MM.1S (cell line): ENCODE data around the gene GOLGA6A.

Experiments
- DNase-seq: peaks from one replicate; pipeline ENCODE4 v3.0.0-alpha.2; 2015
- H2AFZ ChIP-seq: fragments of 300-600 bp; sonication (generic); 2 replicates; pipeline ENCODE4 v1.6.0; 2016; ENCODE audit warnings: antibody characterized with exemption, low read length
- H3F3A ChIP-seq: fragments of 300-600 bp; sonication (generic); 2 replicates; pipeline ENCODE4 v1.6.1; 2016; ENCODE audit warnings: mild to moderate bottlenecking, antibody characterized with exemption, low read length, moderate library complexity, mixed read lengths; ENCODE audit not compliant: insufficient read depth
- H3K27ac ChIP-seq: fragments of 300-600 bp; sonication (generic); 2 replicates; pipeline ENCODE4 v1.5.1; 2016; ENCODE audit warnings: mild to moderate bottlenecking, low read length
- H3K27me3 ChIP-seq: fragments of 300-600 bp; sonication (generic); replicated peaks from 2 replicates; pipeline ENCODE4 v1.6.0; 2016; ENCODE audit warnings: low read length; ENCODE audit not compliant: insufficient read depth
- H3K36me3 ChIP-seq: fragments of 300-600 bp; sonication (generic); replicated peaks from 2 replicates; pipeline ENCODE4 v1.6.1; 2016; ENCODE audit warnings: mild to moderate bottlenecking, low read length, mixed read lengths; ENCODE audit not compliant: insufficient read depth
- H3K4me1 ChIP-seq: fragments of 300-600 bp; sonication (generic); 2 replicates; pipeline ENCODE4 v1.6.1; 2016; ENCODE audit warnings: low read length, mixed read lengths
- H3K4me2 ChIP-seq: fragments of 300-600 bp; sonication (generic); 2 replicates; pipeline ENCODE4 v1.6.0; 2016; ENCODE audit warnings: low read depth, low read length
- H3K4me3 ChIP-seq: fragments of 300-600 bp; sonication (generic); 2 replicates; pipeline ENCODE4 v1.5.1; 2016; ENCODE audit warnings: low read length, mixed read lengths
- H3K79me2 ChIP-seq: fragments of 300-600 bp; sonication (generic); 2 replicates; pipeline ENCODE4 v1.6.1; 2016; ENCODE audit warnings: mixed run types, low read length, mixed read lengths
- H3K9ac ChIP-seq: fragments of 300-600 bp; sonication (generic); 2 replicates; pipeline ENCODE4 v1.6.1; 2016; ENCODE audit warnings: low read length, mixed read lengths
- H3K9me2 ChIP-seq: fragments of 300-600 bp; sonication (generic); replicated peaks from 2 replicates; pipeline ENCODE4 v1.6.1; 2016; ENCODE audit warnings: mild to moderate bottlenecking, low read length, mixed read lengths; ENCODE audit not compliant: insufficient read depth
- H3K9me3 ChIP-seq: fragments of 300-600 bp; sonication (generic); replicated peaks from 2 replicates; pipeline ENCODE4 v1.6.1; 2016; ENCODE audit warnings: mild to moderate bottlenecking, low read length, mixed read lengths; ENCODE audit not compliant: insufficient read depth
- H4K20me1 ChIP-seq: fragments of 300-600 bp; sonication (generic); 2 replicates; pipeline ENCODE4 v1.6.1; 2016; ENCODE audit warnings: mild to moderate bottlenecking, low read length, moderate library complexity, mixed read lengths; ENCODE audit not compliant: insufficient read depth
- EZH2 ChIP-seq: fragments of 300-600 bp; sonication (generic); optimal IDR thresholded peaks from 2 replicates; pipeline ENCODE3; 2017; ENCODE audit warnings: low read depth, mild to moderate bottlenecking, antibody characterized with exemption, low read length, mixed read lengths
- EZH2phosphoT487 ChIP-seq: fragments of 300-600 bp; sonication (generic); IDR thresholded peaks from 2 replicates; pipeline ENCODE4 v1.6.1; 2018; ENCODE audit warnings: antibody characterized with exemption, low read length
- TF ChIP-seq, protein P1 (sequence below): fragments of 300-600 bp; sonication (generic); IDR thresholded peaks from 2 replicates; pipeline ENCODE4 v1.5.1; 2016; ENCODE audit warnings: antibody characterized with exemption, low read length, mixed read lengths

GOLGA6A gene

DNA sequence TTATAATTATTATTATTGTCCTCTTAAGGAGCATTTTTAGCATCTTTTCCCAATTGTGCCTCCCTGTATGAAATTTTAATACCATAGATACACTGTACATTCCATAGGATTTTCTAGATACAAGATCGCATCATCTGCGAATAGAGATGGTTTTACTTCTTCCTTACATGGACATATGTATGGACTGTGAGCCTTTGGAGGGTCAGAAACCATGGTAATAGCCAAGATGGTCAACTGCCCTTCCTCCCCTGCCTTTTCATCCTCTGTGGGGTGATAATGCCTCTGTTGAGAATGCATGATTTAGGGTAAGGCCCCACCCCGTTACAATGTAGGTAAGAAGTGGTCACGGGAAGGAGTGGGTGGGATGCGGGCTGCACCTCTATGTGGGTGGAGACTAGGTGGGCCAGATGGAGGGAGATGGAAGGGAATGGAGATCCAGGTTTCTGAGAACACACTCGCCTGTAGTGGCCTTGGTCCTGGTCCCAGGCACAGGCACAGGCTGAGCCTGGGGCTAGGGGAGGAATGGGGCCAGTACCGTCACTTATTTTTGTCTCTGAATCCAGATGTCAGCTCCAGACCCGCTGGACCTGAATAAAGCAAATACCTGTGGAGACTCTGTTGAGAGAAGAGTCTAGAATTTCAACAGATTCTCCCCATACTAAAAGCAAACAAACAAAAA is 31.7 kb downstream of the GOLGA6A start:
- no peak for DNase-seq
- Histone ChIP-seq H3K4me3 (no peak overlapping the region), H3K36me3 (no peaks in the 10 kb centered on the region), H3K4me1 (no peaks in the 10 kb centered on the region), H2AFZ (no peak overlapping the region), H4K20me1 (no peaks in the 10 kb centered on the region), H3K27me3 (peaks cover 15% of the 10 kb centered on the region), H3K27ac (no peak overlapping the region), H3K4me2 (no peak overlapping the region), H3K9me2 (no peaks in the 10 kb centered on the region), H3K9me3 (no peaks in the 10 kb centered on the region), H3K9ac (no peak overlapping the region), H3F3A (no peaks in the 10 kb centered on the region), H3K79me2 (no peaks in the 10 kb centered on the region)
- TF ChIP-seq EZH2phosphoT487: no peak
- TF ChIP-seq, protein P1, sequence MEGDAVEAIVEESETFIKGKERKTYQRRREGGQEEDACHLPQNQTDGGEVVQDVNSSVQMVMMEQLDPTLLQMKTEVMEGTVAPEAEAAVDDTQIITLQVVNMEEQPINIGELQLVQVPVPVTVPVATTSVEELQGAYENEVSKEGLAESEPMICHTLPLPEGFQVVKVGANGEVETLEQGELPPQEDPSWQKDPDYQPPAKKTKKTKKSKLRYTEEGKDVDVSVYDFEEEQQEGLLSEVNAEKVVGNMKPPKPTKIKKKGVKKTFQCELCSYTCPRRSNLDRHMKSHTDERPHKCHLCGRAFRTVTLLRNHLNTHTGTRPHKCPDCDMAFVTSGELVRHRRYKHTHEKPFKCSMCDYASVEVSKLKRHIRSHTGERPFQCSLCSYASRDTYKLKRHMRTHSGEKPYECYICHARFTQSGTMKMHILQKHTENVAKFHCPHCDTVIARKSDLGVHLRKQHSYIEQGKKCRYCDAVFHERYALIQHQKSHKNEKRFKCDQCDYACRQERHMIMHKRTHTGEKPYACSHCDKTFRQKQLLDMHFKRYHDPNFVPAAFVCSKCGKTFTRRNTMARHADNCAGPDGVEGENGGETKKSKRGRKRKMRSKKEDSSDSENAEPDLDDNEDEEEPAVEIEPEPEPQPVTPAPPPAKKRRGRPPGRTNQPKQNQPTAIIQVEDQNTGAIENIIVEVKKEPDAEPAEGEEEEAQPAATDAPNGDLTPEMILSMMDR: no peak
- no peak for TF ChIP-seq EZH2

DNA sequence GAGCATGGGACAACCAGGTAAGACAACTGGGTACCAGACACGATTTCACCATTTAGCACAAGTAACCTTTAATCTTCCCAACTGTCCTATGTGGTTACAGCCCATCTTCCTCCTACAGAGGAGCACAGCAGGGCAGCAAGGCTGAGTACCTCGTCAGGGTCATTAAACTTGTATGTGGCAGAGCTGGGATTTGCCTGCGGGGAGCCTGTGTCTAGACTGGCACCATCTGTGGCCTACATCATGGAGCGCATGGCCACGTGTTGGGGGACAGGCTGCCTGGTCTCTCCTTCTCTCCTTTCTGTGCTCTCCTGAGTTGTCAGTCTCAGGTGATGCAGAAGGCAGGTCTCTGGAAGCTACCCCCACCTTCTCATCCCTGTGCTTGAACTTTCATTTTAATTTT is 32.2 kb downstream of the GOLGA6A start:
- Histone ChIP-seq H3K4me3 (no peak overlapping the region), H3K27me3 (peaks cover 11% of the 10 kb centered on the region), H4K20me1 (no peaks in the 10 kb centered on the region), H3K4me2 (no peak overlapping the region), H3K9me2 (no peaks in the 10 kb centered on the region), H3K27ac (no peak overlapping the region), H3F3A (no peaks in the 10 kb centered on the region), H3K79me2 (no peaks in the 10 kb centered on the region), H3K9ac (no peak overlapping the region), H2AFZ (no peak overlapping the region), H3K9me3 (no peaks in the 10 kb centered on the region), H3K36me3 (no peaks in the 10 kb centered on the region), H3K4me1 (no peaks in the 10 kb centered on the region)
- TF ChIP-seq, protein P1: no peak
- TF ChIP-seq EZH2 (no peak), EZH2phosphoT487 (no peak)
- DNase-seq: no peak

DNA sequence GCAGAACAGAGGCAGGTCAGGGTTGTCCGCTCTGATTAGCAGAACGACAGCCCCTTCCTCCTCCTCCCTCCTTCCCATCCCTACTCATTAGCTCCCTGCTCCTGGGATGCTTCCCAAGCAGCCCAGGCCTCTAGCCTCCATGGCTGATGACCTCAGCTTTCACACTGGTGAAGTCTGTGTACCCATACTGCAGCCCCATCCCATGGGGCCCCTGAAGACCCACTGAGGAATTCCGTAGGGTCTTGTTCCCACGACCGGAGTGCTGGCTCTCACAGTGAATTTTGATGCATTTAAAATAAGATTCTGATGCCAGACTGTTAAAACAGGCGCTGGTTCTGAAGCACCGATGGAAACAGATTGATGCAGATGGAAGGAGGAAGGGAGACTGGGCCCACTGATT is 36.1 kb downstream of the GOLGA6A start:
- Histone ChIP-seq H2AFZ (no peak overlapping the region), H3K36me3 (no peaks in the 10 kb centered on the region), H3K4me3 (no peak overlapping the region), H4K20me1 (no peaks in the 10 kb centered on the region), H3K9ac (no peak overlapping the region), H3K9me2 (no peaks in the 10 kb centered on the region), H3K27ac (no peak overlapping the region), H3K4me2 (no peak overlapping the region), H3K9me3 (no peaks in the 10 kb centered on the region), H3K27me3 (0 out of 2 replicates have a peak, but pooled peaks cover 3% of the 10 kb centered on the region), H3K79me2 (no peaks in the 10 kb centered on the region), H3F3A (no peaks in the 10 kb centered on the region), H3K4me1 (no peaks in the 10 kb centered on the region)
- no peak for DNase-seq
- TF ChIP-seq, protein P1: no peak
- TF ChIP-seq EZH2phosphoT487: no peak
- TF ChIP-seq EZH2: no peak
